DMS 273 (cell line): ENCODE measurements around the gene C2CD3.
"Not testable (repeated sequence)": the region's sequence is repeated elsewhere in the genome, so short reads cannot be mapped to it uniquely, and the experiment has no call there.

Experiments used
- DNase-seq: peaks from one replicate; lab custom pipeline; 2025; ENCODE audit not compliant: unreplicated experiment; lab: John Stamatoyannopoulos, UW

Gene C2CD3

DNA sequence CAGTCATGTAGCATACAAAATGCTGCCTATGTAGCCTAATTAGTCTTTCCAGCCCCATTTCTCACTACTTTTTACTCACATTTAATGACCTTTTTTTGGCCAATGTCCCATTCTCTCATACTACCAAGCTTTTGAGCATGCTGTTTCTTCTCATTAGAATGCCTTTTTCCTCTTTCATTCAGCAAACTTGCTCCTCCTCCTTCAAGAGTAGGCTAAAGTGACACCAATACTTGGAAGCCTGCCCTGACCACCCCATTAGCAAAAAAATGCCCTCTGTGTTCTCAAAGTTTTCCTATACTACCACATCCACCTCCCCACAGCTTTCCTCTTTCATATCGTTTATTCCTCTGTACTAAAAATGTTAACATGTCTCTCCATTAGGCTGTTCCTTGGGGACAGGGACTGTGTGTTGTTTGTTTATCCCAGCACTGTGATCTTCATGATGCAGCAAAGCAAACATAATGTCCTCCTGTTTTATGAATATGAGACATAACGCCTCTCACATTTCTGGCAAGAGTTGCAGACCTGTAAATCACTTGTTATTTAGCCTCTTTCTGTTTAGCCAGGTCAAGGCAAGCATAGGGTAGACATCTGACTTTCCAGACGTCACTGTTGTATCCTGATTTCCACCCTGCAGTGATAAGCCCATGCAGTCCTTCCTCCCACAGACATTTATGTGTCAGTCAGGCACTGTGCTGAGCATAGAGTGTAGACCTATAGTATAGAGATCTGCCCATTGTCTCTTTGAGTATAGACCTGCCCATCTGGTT is 99.9 kb downstream of the C2CD3 start:
- no peak for DNase-seq

DNA sequence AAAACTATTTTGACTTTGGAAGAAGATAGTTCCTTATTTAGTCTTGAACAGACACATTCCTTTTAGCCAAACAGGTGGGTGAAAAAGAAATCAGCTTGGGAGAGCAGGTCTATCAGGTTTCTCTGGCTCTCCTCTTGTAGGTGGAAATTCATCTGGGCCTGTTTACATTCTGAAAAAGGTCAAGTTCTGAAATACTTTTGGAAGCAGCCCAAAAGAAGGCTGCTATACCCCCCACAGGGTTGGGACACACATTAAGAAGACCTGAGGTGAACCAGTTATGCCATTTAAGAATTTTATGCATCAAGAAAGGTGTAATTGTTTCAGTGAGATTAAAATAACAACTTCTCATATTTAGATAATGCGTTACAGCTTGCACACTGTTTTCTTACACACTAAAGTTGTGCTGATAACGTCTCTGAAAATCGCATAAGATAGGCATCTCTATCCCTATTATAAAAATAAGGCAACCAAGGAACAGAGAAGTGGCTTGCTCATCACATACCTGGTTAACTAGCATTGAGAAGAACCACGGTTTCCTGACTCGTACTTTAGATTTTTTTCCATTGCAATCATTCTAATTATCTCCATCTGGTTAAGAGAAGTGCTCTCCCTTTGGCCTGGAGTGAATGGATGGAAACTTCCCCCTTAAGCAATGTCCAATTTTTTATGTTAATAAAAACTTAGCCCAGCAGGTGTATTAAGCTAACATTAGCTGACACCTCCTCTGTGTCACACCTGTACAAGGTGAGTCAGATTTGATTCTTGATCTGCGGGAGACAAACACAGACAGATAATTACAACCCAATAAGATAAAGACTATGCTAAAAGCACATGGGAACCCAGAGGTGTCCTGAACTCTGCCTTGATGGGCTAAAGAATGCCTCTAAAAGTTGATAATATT is 101.4 kb downstream of the C2CD3 start:
- DNase-seq = no peak

DNA sequence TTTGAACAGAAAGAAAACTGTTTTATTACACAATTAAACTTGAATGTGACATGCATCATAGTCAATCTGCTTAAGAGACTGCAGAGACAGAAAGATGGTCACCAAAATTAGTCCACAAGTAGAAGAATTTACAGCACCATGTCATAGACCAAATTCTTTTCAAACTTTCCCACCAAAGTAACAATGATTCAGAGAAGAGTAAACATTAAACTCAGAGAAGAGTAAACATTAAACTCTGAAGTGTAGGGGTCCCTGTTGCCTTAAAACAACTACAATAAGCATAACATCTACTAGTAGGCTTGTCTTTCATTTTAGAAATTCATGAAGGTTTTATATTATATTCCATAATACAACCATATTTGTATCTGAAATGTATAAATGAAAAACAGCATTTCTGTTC is 104.1 kb downstream of the C2CD3 start:
- not testable (repeated sequence) for DNase-seq

DNA sequence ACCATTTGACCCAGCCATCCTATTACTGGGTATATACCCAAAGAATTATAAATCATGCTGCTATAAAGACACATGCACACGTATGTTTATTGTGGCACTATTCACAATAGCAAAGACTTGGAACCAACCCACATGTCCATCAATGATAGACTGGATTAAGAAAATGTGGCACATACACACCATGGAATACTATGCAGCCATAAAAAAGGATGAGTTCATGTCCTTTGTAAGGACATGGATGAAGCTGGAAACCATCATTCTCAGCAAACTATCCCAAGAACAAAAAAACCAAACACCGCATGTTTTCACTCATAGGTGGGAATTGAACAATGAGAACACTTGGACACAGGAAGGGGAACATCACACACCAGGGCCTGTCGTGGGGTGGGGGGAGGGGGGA is 105.3 kb downstream of the C2CD3 start:
- not testable (repeated sequence) for DNase-seq

DNA sequence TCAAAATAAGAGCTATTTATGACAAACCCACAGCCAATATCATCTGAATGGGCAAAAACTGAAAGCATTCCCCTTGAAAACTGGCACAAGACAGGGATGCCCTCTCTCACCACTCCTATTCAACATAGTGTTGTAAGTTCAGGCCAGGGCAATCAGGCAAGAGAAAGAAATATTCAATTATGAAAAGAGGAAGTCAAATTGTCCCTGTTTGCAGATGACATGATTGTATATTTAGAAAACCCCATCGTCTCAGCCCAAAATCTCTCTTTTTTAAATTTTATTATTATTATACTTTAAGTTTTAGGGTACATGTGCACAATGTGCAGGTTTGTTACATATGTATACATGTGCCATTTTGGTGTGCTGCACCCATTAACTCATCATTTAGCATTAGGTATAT is 107.2 kb downstream of the C2CD3 start:
- not testable (repeated sequence) for DNase-seq

DNA sequence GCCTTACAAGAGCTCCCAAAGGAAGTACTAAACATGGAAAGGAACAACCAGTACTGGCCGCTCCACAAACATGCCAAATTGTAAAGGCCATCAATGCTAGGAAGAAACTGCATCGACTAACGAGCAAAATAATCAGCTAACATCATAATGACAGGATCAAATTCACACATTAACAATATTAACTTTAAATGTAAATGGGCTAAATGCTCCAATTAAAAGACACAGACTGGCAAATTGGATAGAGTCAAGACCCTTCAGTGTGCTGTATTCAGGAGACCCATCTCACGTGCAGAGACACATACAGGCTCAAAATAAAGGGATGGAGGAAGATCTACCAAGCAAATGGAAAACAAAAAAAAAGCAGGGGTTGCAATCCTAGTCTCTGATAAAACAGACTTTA is 109.2 kb downstream of the C2CD3 start:
- DNase-seq = not testable (repeated sequence)

DNA sequence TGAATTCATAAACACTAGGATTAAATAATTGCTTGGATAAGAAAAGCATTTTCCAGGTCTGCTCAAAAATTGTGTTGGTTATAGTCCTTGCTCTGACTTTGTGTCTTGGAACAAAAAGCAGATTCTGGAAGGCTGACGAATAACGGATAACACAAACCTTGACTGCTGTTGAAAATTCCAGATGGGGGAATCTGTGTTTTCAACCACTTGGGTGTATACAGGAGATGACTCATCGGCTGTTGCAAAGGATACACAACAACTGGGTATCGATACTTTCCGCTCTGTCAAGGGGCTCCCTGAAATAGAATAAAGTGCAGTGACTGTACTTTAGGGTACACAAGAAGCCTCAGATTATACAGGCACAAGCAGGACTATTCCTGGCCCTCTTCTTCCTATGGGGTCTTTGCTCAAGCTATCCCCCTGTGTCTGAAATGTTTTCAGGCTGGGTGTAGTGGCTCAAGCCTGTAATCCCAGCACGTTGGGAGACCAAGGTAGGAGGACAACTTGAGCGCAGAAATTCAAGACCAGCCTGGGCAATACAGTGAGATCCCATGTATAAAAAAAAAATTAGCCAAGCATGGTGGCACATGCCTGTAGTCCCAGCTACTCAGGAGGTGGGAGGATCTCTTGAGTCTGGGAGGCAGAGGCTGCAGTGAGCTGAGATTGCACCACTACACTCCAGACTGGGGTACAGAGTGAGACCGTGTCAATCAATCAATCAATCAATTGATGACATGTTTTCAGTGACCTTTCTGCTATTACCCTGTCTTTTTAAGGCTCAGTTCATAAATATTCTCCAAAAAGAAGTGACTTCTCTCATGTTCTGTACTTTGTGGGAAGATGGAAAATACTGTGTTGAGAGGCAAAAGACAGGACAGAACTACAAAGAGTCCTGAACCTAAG is 113.3 kb downstream of the C2CD3 start:
- peak; percentile 3 for DNase-seq

DNA sequence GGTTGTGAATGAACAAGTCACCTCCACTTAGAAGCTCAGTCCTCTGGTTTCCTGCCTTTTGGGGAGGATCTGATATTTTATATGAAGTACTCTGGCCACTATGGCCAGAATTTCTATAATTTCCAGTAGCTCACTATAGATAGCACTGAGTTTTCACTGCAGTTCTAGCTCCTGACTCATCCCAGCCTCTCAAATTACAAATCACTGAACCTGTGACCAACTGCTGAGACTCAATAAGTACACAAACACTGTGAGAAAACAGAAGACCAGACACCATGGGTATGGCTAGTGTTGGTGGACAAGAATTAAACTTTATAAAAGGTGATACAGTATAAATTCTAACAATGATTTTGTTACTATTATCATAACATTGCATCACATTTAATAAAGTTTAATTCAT is 114.9 kb downstream of the C2CD3 start:
- peak; percentile 2 for DNase-seq

DNA sequence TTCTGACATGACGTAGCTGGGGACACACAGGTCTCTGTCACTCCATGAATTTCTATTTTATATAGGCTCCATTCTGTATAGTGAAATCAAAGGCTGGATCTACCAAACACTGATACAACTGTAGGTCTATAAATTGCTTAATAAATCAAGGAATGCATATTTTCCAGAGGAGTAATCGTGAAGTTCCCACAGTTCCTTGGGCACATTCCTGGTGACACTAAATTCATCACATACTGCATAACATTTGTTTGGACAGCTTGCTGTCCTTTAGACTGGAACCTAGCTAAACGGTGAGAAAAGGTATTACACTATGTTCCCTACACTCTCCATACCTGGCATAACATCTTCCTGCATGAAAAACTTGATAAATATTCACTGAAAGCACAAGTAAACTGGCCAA is 120.3 kb downstream of the C2CD3 start:
- DNase-seq = no peak

DNA sequence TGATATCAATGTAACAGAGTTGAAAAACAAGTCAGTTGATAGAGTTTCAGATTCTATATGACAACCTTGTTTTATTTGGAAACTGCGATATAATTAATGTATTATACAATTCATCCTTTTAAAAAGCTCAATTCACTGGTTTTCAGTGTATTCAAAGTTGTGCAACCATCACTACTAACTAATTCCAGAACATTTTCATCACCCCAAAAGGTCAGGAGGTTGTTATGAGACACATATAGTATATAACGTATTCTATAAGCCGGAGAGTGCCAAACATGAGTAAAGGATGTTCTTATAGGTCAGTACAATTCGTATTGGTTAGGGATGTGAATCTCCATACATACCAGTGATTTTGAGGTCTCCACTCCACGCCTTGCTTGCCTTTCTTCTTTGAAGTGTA is 121.8 kb downstream of the C2CD3 start:
- DNase-seq = no peak

DNA sequence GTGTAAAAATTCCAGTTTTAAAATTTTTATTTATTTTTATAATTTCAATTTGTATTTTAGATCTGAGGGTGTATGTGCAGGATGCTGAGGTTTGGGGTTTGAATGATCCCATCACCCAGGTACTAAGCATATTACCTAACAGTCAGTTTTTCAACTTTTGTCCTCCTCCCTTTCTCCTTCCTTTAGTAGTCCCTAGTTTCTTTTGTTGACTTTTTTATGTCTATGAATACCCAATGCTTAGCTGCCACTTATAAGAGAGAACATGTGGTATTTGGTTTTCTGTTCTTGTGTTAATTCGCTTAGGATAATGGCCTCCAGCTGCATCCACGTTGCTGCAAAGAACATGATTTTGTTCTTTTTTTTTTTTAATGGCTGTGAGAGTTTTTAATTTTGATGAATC is 126.3 kb downstream of the C2CD3 start:
- no peak for DNase-seq

DNA sequence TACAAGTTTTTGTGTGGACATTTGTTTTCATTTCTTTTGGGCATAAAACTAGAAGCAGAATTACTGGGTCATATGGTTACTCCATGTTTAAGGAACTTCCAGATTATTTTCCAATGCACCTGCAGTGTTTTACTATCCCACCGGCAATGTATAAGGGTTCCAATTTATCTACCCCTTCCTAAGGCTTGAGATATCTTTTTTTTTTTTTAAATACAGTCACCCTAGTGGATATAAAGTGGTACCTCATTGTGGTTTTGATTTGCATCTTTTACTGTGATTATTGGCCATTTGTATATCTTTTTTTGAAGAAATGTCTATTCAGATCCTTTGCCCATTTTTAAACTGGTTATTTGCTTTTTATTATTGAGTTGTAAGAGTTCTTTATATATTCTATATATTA is 127.4 kb downstream of the C2CD3 start:
- DNase-seq = no peak

DNA sequence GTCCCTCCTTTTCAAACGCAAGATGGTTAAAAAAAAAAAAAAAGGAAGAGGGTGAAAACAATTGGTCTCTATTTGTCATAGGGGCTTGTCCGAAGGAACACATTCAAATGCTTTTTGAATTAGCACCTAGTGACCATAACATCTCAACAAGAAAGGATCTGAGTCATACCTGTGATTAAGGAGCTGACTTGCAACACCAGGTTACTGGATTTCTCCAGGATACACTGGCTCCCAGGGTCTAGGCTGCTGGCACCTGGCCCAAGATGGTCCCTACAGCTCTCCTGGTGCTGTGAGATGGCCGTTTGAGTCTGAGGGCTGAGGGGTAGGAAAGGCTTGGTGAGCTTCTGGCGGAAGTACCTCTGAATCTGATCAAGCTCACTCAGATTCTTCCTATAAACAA is 133.5 kb downstream of the C2CD3 start:
- DNase-seq = no peak

DNA sequence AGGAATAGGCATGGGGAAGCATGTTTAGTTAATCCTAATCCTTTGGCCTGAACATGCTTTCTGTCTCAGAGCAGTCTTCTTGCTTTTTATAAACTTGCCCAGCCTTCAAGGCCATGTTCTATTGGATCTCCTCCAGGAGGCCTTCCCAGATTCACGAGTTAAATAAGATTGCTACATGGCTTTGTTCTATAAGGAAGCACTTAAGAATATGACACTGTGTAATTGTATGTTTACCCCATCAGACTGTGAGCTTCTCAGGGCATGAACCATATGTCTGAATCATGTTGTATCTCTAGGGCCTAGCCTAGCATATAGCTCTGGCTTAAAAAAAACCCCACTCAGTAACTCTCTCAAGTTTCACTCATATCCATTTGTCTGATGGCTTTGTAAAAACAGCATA is 135.5 kb downstream of the C2CD3 start:
- DNase-seq = no peak

DNA sequence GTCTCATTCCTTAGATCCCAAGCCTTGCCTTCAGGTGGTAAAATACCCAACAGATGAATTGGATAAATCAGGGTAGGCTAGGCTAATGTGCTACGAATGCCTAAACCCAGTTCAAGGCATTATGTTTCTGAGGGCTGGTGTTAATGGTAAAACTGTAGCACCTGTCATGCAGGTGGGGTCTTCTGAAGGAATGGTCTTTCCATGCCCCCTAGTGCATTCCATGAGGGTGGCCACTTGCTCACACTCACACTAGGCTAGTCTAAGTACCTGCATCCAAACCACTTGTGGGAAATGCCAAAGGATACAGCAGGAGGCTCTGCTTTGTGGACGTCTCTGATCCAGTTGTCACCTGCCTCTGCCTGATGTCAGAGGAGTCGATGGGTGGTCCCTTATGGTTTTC is 137.8 kb downstream of the C2CD3 start:
- no peak for DNase-seq

DNA sequence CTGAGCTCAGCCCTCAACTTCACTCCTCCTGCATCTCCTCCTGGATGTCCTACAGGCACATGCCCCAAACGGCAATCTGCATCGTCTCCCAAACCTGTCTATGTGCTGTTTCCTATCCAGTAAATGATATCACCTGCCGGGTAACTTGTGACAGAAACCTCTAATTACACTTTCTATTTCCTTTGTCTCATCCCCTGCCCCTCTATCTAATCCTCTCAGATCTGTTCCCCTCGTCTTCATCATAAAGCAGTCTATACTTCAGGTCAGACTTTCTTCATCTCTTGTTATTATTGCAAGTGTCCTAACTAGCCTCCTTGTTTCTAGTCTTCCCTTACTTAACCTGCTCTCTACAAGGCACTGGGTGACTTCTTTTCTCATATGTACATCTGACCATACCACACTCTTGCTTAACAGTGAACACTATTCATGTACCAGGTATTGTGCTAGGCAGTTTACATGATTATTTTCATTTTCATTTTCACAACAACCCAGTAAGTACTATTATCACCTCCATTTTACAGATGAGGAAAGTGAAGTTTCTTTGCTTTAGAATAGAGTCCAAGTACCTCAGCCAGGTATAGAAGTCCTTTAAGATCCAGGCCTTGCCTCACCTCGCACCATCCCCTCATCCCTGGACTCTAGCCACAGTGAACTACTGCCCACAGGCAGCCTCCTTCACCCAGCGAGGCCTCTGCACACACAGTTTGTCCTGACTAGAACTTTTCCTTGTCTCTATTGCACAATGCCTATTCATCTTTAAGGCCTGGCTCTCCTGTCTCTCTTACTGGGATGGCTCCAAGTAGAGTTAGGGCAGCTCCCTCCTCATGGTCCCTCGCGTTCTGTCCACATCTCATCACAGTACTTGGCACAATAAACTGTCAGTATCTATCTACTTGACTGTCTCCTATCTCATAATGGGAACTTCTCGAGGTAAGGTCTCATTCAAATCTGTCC is 139.8 kb downstream of the C2CD3 start:
- DNase-seq = no peak

DNA sequence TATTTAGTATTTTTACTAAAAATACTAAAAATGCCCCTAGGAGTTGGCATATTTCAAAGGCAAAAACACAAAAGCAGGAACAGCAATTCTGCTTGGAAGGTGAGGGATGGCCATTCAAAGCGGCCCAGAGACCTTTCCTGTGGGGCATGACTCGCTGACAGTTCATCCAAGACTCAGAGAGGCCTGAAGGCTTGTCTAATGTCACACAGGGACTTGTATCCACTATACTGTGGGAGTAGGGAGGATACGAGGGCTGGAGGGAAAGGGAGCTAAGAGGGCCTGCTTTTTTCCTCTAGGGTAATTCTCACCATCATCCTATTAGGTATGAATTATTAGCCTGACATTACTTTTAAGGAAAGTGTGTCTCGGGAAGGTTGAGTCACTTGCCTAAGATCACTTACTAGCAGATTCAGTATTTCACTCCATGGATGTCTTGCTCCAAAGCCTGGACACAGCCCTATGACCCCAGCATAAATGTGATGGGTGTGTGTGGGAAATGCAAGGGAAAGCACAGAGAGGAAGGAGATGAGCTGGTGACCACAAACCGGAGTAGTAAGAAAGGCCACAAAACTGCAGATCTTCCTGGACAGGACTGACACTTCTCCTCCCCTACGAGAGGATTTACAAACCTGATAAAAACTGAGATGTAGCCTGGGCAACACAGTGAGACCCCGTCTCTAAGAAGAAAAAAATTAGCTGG is 145.2 kb downstream of the C2CD3 start:
- no peak for DNase-seq

DNA sequence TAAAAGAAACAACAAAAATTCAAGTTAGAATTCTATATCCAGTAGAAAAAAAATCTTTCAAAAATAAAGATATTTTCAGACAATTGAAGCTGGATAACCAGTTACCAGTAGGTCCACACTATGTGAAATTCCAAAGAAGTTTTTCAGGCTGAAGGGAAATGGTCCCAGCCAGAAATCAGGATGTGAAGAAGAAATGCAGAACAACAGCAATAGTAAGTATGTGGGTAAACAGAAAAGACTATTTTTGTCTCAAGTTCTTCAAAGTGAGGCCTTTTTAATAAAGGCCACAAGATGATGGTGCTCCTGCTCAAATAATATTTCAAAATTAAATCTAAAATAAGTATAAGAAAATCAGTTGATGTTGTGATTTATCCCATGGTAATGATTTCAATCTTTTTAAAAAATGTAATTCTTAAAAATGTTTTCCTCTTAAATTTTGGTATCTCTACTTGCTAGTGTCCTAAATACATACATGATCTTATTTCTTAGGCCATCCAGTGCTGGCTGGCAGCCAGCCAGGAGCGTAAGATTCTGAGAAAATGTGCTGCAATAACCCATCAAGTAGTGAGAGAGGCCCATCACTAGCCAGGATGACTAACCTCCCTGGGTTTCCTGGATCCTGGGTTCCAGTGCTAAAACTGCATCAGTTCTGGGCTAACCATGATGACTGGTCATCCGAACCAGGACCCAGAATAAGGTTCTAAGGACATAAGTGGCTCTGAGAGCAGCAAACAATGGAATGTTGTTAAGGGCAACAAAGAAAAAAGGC is 146.4 kb downstream of the C2CD3 start:
- DNase-seq = no peak

DNA sequence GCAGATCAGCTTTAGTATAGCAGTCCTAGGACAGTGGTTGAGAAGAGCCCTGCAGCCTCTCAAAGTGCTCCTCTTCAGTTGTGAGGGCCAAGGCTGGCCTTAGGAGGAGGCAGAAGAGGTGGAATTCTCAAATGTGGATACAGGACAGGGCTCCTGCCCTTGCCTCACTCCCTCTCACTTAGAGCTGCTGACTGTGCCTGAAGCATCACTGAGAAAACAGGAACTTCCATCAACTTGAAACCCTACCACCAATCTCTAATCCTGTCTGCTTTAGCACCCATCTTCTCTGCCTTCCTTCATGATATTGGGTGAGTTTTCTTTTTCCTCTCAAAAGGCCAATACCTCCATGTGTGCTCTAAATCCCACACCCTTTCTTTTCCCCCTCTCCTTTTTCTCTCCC is 147.5 kb downstream of the C2CD3 start:
- no peak for DNase-seq
